AG09309 (cell line): ENCODE data around the gene DRC1.

ENCODE experiments used
- DNase-seq: peaks from one replicate; pipeline ENCODE4 v3.0.0-alpha.2; 2010; ENCODE audit warnings: low read depth
- H3K4me3 ChIP-seq: 2 replicates; pipeline ENCODE4 v1.5.1; 2011; ENCODE audit warnings: mild to moderate bottlenecking, low read depth, low read length, moderate library complexity; ENCODE audit not compliant: control insufficient read depth
- TF ChIP-seq, protein P1 (sequence below): IDR thresholded peaks from 2 replicates; pipeline ENCODE4 v1.5.1; 2011; ENCODE audit warnings: mild to moderate bottlenecking, low read depth, low read length, inconsistent platforms; ENCODE audit not compliant: insufficient read depth, control insufficient read depth; ENCODE audit errors: missing control alignments

Gene DRC1

DNA sequence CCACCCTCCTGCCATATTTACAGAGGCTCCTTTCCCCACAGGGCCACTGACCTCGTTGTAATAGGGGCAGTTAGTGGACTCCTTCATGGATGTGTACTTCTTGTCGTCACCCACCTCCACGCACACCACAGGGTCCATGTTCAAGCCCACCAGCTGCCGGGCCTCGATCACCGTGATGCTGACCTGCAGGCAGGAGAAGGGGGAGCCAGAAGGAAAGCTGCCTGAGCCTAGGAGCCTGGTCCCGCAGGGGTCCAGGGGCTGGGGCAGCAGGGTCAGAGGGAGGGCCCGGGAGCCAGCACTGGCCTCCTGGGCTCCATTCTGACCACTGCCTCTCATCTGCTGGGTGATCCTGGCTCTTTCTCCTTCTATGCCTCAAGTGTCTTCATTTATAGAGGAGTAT, 93.2 kb downstream of the DRC1 start:
- no peak for DNase-seq
- H3K4me3 ChIP-seq, result no peak overlapping the region
- TF ChIP-seq, protein P1, sequence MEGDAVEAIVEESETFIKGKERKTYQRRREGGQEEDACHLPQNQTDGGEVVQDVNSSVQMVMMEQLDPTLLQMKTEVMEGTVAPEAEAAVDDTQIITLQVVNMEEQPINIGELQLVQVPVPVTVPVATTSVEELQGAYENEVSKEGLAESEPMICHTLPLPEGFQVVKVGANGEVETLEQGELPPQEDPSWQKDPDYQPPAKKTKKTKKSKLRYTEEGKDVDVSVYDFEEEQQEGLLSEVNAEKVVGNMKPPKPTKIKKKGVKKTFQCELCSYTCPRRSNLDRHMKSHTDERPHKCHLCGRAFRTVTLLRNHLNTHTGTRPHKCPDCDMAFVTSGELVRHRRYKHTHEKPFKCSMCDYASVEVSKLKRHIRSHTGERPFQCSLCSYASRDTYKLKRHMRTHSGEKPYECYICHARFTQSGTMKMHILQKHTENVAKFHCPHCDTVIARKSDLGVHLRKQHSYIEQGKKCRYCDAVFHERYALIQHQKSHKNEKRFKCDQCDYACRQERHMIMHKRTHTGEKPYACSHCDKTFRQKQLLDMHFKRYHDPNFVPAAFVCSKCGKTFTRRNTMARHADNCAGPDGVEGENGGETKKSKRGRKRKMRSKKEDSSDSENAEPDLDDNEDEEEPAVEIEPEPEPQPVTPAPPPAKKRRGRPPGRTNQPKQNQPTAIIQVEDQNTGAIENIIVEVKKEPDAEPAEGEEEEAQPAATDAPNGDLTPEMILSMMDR, result no peak

GRCh38 chr2:26495705-26496297, 94.1 kb downstream of the DRC1 start:
- H3K4me3 ChIP-seq, result no peak overlapping the region
- no peak for DNase-seq
- TF ChIP-seq, protein P1, result no peak

GRCh38 chr2:26500406-26500805, 98.7 kb downstream of the DRC1 start:
- TF ChIP-seq, protein P1, result no peak
- H3K4me3 ChIP-seq, result no peak overlapping the region
- no peak for DNase-seq

DNA sequence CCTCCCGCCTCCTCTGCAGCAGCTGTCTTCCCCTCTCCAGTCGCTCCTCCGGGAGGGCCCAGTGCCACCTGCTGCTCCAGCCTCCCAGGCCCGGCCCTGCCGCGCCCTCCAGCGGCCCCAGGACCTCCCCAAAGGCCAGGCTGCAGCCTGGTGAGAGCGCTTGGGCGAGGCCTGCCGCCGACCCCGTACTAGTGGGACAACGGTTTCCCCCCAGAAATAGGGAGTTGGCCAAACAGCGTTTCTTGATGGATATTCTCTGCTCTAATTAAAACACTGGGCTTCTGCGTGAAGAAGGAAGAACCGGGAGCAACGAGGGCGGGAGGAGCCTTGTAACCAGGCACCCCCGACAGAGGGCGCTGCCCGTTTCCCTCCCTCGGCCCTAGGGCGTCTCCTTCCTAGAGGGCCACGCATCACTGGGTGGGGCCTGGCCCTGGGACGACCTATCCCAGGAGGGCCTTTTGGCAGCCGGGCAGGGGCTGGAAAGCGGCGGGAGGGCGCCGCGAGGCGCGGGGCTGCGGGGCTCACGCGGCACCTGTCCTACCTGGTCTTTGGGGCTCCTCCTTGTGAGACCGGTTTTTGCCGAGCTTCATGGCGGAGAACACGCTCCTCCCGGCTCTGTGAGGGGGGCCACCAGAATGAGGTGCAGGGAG, 101.6 kb downstream of the DRC1 start:
- peak overlapping the region; percentile 17 for H3K4me3 ChIP-seq
- DNase-seq, result no peak
- TF ChIP-seq, protein P1, result peak; percentile 80

DNA sequence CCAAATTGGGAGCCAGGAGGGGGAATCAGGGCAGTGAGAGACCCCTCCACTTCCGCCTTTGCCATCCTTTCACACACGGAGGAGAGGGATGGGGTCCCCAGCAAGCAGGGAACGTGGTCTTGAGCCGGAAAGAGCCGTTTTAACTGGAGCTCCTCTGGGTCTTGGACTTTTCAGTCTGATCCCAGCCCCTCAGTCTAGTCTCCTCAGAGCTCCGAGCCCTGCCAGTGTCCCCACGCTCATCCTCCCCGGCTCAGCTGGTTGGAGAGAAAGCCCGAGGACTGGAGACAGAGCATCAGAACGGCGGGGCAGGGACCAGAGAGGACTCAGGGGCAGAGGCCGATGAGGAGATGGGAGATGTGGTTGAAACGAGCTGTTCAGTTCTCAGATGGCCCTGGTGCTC, 102.3 kb downstream of the DRC1 start:
- no peak for DNase-seq
- H3K4me3 ChIP-seq, result no peak overlapping the region
- TF ChIP-seq, protein P1, result no peak

- TF ChIP-seq, protein P1, result no peak
- no peak overlapping the region for H3K4me3 ChIP-seq
- no peak for DNase-seq
These were observed 104.6 kb downstream of the DRC1 start for GRCh38 chr2:26506279-26506678.
